Loucy (cell line): Measurements from ENCODE around the gene MEN1.

ENCODE experiments used
- H2AFZ ChIP-seq: fragments of 200-600 bp; sonication (generic); 2 replicates; pipeline ENCODE4 v1.6.0; 2016; ENCODE audit warnings: antibody characterized with exemption, mild to moderate bottlenecking, low read length, moderate library complexity
- H3F3A ChIP-seq: fragments of 200-600 bp; 2 replicates; pipeline ENCODE4 v1.6.0; 2016; ENCODE audit warnings: antibody characterized with exemption, low read depth, mild to moderate bottlenecking
- H3K27me3 ChIP-seq: fragments of 200-600 bp; sonication (generic); 2 replicates; pipeline ENCODE4 v1.6.1; 2014; ENCODE audit warnings: low read length, mild to moderate bottlenecking; ENCODE audit not compliant: insufficient read depth, poor library complexity, severe bottlenecking
- H3K36me3 ChIP-seq: fragments of 200-600 bp; sonication (generic); 2 replicates; pipeline ENCODE4 v1.6.1; 2016; ENCODE audit warnings: low read length; ENCODE audit not compliant: insufficient read depth
- H3K4me1 ChIP-seq: fragments of 200-600 bp; sonication (generic); 2 replicates; pipeline ENCODE4 v1.5.1; 2014; ENCODE audit warnings: low read length, mild to moderate bottlenecking; ENCODE audit not compliant: insufficient read depth, poor library complexity, severe bottlenecking
- H3K4me2 ChIP-seq: fragments of 200-600 bp; sonication (generic); 2 replicates; pipeline ENCODE4 v1.6.0; 2014; ENCODE audit warnings: antibody characterized with exemption, low read length, low read depth, mild to moderate bottlenecking; ENCODE audit not compliant: poor library complexity, severe bottlenecking
- H3K4me3 ChIP-seq: fragments of 200-600 bp; sonication (generic); 2 replicates; pipeline ENCODE4 v1.5.1; 2014; ENCODE audit warnings: low read length, mild to moderate bottlenecking, mixed read lengths; ENCODE audit not compliant: poor library complexity, severe bottlenecking
- H3K79me2 ChIP-seq: fragments of 200-600 bp; sonication (generic); 2 replicates; pipeline ENCODE4 v1.6.1; 2014; ENCODE audit warnings: low read length; ENCODE audit not compliant: insufficient read depth
- H3K9ac ChIP-seq: fragments of 200-600 bp; sonication (generic); 2 replicates; pipeline ENCODE4 v1.6.0; 2014; ENCODE audit warnings: mild to moderate bottlenecking, low read depth, low read length, moderate library complexity; ENCODE audit not compliant: poor library complexity, severe bottlenecking
- H3K9me2 ChIP-seq: fragments of 200-600 bp; sonication (generic); replicated peaks from 2 replicates; pipeline ENCODE4 v1.6.1; 2016; ENCODE audit warnings: low read depth, low read length, mixed read lengths
- H3K9me3 ChIP-seq: fragments of 200-600 bp; sonication (generic); 2 replicates; pipeline ENCODE4 v1.6.1; 2014; ENCODE audit warnings: mild to moderate bottlenecking, antibody characterized with exemption, low read length, low read depth; ENCODE audit not compliant: insufficient read depth
- H4K20me1 ChIP-seq: fragments of 200-600 bp; sonication (generic); 2 replicates; pipeline ENCODE4 v1.6.0; 2014; ENCODE audit warnings: antibody characterized with exemption, low read length, mild to moderate bottlenecking; ENCODE audit not compliant: insufficient read depth, poor library complexity, severe bottlenecking
- EZH2phosphoT487 ChIP-seq: fragments of 200-600 bp; IDR thresholded peaks from 2 replicates; pipeline ENCODE4 v1.6.1; 2018; ENCODE audit warnings: antibody characterized with exemption, mild to moderate bottlenecking, moderate library complexity, borderline replicate concordance
- TF ChIP-seq, protein P1 (sequence below): fragments of 200-600 bp; sonication (generic); conservative IDR thresholded peaks from 2 replicates; pipeline ENCODE4 v1.5.1; 2014; ENCODE audit warnings: mild to moderate bottlenecking, antibody characterized with exemption, low read length

MEN1 gene

GRCh38 chr11:64805481-64805880, 4.9 kb downstream of the MEN1 start:
- H3K4me1 ChIP-seq = peaks cover 26% of the 10 kb centered on the region
- no peak for TF ChIP-seq EZH2phosphoT487
- TF ChIP-seq, protein P1, sequence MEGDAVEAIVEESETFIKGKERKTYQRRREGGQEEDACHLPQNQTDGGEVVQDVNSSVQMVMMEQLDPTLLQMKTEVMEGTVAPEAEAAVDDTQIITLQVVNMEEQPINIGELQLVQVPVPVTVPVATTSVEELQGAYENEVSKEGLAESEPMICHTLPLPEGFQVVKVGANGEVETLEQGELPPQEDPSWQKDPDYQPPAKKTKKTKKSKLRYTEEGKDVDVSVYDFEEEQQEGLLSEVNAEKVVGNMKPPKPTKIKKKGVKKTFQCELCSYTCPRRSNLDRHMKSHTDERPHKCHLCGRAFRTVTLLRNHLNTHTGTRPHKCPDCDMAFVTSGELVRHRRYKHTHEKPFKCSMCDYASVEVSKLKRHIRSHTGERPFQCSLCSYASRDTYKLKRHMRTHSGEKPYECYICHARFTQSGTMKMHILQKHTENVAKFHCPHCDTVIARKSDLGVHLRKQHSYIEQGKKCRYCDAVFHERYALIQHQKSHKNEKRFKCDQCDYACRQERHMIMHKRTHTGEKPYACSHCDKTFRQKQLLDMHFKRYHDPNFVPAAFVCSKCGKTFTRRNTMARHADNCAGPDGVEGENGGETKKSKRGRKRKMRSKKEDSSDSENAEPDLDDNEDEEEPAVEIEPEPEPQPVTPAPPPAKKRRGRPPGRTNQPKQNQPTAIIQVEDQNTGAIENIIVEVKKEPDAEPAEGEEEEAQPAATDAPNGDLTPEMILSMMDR = no peak

DNA sequence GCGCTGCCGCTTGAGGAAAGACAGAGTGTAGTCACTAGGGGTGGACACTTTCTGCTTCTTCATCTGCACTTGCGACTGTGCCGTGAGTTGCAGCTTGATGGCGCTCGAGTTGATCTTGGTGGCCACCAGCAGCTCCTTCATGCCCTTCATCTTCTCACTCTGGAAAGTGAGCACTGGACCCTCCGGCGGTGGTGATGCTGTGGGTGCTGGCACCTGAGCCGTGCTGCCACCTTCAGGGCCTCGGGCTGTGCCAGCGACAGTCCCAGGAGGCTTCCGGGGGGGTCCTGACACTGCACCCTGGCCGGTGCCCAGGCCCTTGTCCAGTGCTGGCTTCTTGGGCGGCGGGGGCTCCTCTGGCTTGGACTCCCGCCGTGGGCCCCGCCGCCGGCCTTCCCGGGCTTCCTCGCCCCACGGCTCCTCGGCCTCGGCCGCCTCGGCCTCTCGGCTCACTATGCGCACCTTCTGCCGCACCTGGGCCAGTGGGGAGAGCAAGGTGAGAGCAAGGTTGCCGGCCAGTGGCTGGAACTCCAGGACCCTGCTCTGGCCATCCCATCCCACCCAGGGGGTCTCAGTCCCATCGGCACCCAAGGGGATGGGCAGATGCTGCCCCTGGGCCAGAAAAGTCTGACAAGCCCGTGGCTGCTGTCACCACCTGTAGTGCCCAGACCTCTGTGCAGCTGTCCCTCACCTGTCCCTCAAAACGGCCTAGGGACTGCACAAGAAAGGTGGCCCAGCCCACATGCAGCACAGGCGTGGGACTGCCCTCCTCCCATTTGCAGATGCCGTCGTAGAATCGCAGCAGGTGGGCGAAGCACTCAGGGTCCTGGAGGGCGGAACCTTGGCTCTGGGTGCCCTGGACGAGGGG, 5.8 kb downstream of the MEN1 start:
- H3K9me3 ChIP-seq = no peaks in the 10 kb centered on the region
- no peaks in the 10 kb centered on the region for H3K27me3 ChIP-seq
- no peak overlapping the region for H3K4me3 ChIP-seq

More at GRCh38 chr11:64805481-64805880, 4.9 kb downstream of the MEN1 start:
- Histone ChIP-seq H3K9me3 (no peaks in the 10 kb centered on the region), H3K36me3 (no peaks in the 10 kb centered on the region), H3K9ac (no peak overlapping the region), H3K4me2 (no peak overlapping the region), H3K79me2 (peaks cover 8% of the 10 kb centered on the region), H4K20me1 (peaks cover 8% of the 10 kb centered on the region), H3K9me2 (no peaks in the 10 kb centered on the region), H2AFZ (no peak overlapping the region), H3K4me3 (no peak overlapping the region), H3K27me3 (no peaks in the 10 kb centered on the region), H3F3A (no peaks in the 10 kb centered on the region)

DNA sequence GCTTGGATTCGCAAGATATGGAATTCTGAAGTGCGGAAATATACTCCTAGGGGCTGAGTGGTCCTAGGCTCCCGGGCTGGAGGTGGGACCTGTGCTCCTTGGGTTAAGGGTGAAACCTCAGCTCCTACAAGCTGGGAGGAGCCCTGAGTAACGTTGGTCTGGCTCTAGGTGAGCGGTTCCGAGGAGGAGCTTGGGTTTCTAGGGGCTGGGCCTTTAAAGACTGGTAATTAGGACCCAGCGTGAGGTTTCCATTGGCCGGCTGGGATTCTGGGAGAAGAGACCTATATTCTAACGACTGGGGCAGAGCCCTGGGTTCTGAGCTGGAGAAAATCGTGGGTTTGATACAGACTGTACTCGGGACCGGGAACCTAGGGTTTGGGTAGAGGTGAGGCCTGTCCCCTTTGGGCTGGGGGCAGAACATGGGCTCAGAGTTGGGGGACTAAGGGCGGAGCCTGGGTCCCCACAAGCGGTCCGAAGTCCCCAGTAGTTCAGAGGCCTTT, 6.5 kb downstream of the MEN1 start:
- H3K9ac ChIP-seq = peak overlapping the region; percentile 81
- H4K20me1 ChIP-seq = no peaks in the 10 kb centered on the region
- H3K79me2 ChIP-seq = no peaks in the 10 kb centered on the region; the same call in 1 of the 2 replicates
- H3K4me2 ChIP-seq = peak overlapping the region; percentile 99
- peak overlapping the region; percentile 85 for H3K4me3 ChIP-seq
- no peaks in the 10 kb centered on the region for H3F3A ChIP-seq
- no peaks in the 10 kb centered on the region for H3K9me3 ChIP-seq
- H3K36me3 ChIP-seq = no peaks in the 10 kb centered on the region
- H3K9me2 ChIP-seq = no peaks in the 10 kb centered on the region
- TF ChIP-seq, protein P1 = no peak
- TF ChIP-seq EZH2phosphoT487 = no peak
- no peaks in the 10 kb centered on the region for H3K27me3 ChIP-seq
- H2AFZ ChIP-seq = peak overlapping the region; percentile 72
- H3K4me1 ChIP-seq = peaks cover 31% of the 10 kb centered on the region

More for the DNA sequence above, 5.8 kb downstream of the MEN1 start:
- no peak overlapping the region for H3K9ac ChIP-seq
- peaks cover 5% of the 10 kb centered on the region for H3K79me2 ChIP-seq
- no peaks in the 10 kb centered on the region for H3K36me3 ChIP-seq
- H3K9me2 ChIP-seq = no peaks in the 10 kb centered on the region
- no peak for TF ChIP-seq EZH2phosphoT487
- TF ChIP-seq, protein P1 = peak; percentile 19; the same call in 1 of the 2 replicates
- H4K20me1 ChIP-seq = peaks cover 6% of the 10 kb centered on the region
- peak overlapping the region; percentile 99 for H3K4me2 ChIP-seq
- no peak overlapping the region for H2AFZ ChIP-seq
- H3F3A ChIP-seq = no peaks in the 10 kb centered on the region
- peaks cover 30% of the 10 kb centered on the region for H3K4me1 ChIP-seq
